HCT116 (cell line): ENCODE data around the gene SLC44A3. TPM values are rescaled to one million over a fixed set of nuclear protein-coding genes. Genes with fewer than 3 reads are reported as not detected.

Source experiments
- ATAC-seq: fragments of 200-7000 bp; cut with Tn5 transposase; 2 replicates; pipeline ENCODE4 v1.9.1; 2020; ENCODE audit warnings: mild to moderate bottlenecking, moderate library complexity
- BruUV-seq: library from RNA; stranded (reverse); fragments of 400-500 nt; replicated peaks from 2 replicates; lab custom pipeline; 2021; lab: Mats Ljungman, UMichigan
- CTCF ChIA-PET: fragments of 300-600 bp; sonication (Branson Sonifier 250); formaldehyde crosslinking; loops from one replicate; lab custom pipeline; 2021; ENCODE audit warnings: antibody characterized with exemption; lab: Charles Lee
- POLR2A ChIA-PET: fragments of 300-600, 350-600 bp; sonication (Branson Sonifier 250); formaldehyde crosslinking; loops from one replicate; lab custom pipeline; 2021; ENCODE audit warnings: antibody characterized with exemption; lab: Charles Lee
- RAD21 ChIA-PET, 2 experiments: fragments of 300-600 bp; sonication (Branson Sonifier 250); formaldehyde crosslinking; loops; one replicate each; lab custom pipeline; 2023; ENCODE audit warnings: low total read pairs in 2 of 2; ENCODE audit not compliant: uncharacterized antibody in 2 of 2, unreplicated experiment in 2 of 2, low non-redundant PET in 1 of 2; lab: Charles Lee
- DNase-seq: peaks from one replicate; pipeline ENCODE4 v3.0.0-alpha.2; 2010; ENCODE audit warnings: low read depth, low spot score
- H2AFZ ChIP-seq: fragments of 200-600 bp; shearing (Covaris generic), sonication (generic); 2 replicates; pipeline ENCODE4 v1.6.1; 2017; ENCODE audit warnings: low read depth, mixed run types, mixed read lengths, antibody characterized with exemption, low read length; ENCODE audit not compliant: poor library complexity, severe bottlenecking
- H3K27ac ChIP-seq: 2 replicates; pipeline ENCODE4 v1.5.1; 2012; ENCODE audit warnings: low read depth, low read length
- H3K27me3 ChIP-seq: fragments of 200-600 bp; sonication (generic); 2 replicates; pipeline ENCODE4 v1.6.1; 2016; ENCODE audit warnings: mixed run types, low read length, mixed read lengths; ENCODE audit not compliant: insufficient read depth
- H3K36me3 ChIP-seq, 2 experiments: fragments of 200-500 bp in 1 of 2; fragments of 200-600 bp in 1 of 2; sonication (Bioruptor generic) in 1 of 2; sonication (generic) in 1 of 2; 2 replicates each; pipeline versions ENCODE4 v1.5.1 to v1.6.1; 2014 to 2016; ENCODE audit warnings: low read length in 2 of 2, inconsistent platforms in 1 of 2, mixed read lengths in 1 of 2, mixed run types in 1 of 2; ENCODE audit not compliant: insufficient read depth in 2 of 2, control insufficient read depth in 1 of 2
- H3K4me1 ChIP-seq, 2 experiments: fragments of 200-600 bp in 1 of 2; sonication (generic) in 1 of 2; 2 replicates each; pipeline versions ENCODE4 v1.5.1 to v1.6.1; 2012 to 2017; ENCODE audit warnings: low read length in 2 of 2, inconsistent platforms in 1 of 2, mild to moderate bottlenecking in 1 of 2, mixed read lengths in 1 of 2, mixed run types in 1 of 2, moderate library complexity in 1 of 2; ENCODE audit not compliant: insufficient read depth in 2 of 2, control insufficient read depth in 1 of 2
- H3K4me2 ChIP-seq: fragments of 200-600 bp; sonication (generic); 2 replicates; pipeline ENCODE4 v1.6.1; 2017; ENCODE audit warnings: mixed run types, low read length, mixed read lengths
- H3K4me3 ChIP-seq, 2 experiments: fragments of 200-600 bp in 1 of 2; sonication (generic) in 1 of 2; replicated peaks in 1 of 2; 2 replicates each; pipeline ENCODE4 v1.5.1; 2011 to 2016; ENCODE audit warnings: low read length in 2 of 2, control low read depth in 1 of 2, low read depth in 1 of 2, mild to moderate bottlenecking in 1 of 2, mixed read lengths in 1 of 2, mixed run types in 1 of 2
- H3K79me2 ChIP-seq: fragments of 200-600 bp; sonication (generic); 2 replicates; pipeline ENCODE4 v1.6.1; 2017; ENCODE audit warnings: mild to moderate bottlenecking, mixed run types, low read length, moderate library complexity, mixed read lengths; ENCODE audit not compliant: insufficient read depth
- H3K9ac ChIP-seq: fragments of 200-600 bp; sonication (generic); 2 replicates; pipeline ENCODE4 v1.6.1; 2016; ENCODE audit warnings: low read length, mixed read lengths
- H3K9me2 ChIP-seq: fragments of 200-600 bp; sonication (generic), shearing (Covaris generic); 2 replicates; pipeline ENCODE4 v1.6.1; 2017; ENCODE audit warnings: mixed run types, mild to moderate bottlenecking, moderate library complexity; ENCODE audit not compliant: insufficient read depth
- H3K9me3 ChIP-seq, 2 experiments: fragments of 200-500 bp in 1 of 2; fragments of 200-600 bp in 1 of 2; sonication (Bioruptor generic) in 1 of 2; sonication (generic) in 1 of 2; 2 replicates each; pipeline ENCODE4 v1.6.1; 2014 to 2017; ENCODE audit warnings: low read length in 2 of 2, mixed read lengths in 2 of 2, inconsistent platforms in 1 of 2, low read depth in 1 of 2, mild to moderate bottlenecking in 1 of 2, mixed run types in 1 of 2, moderate library complexity in 1 of 2; ENCODE audit not compliant: control insufficient read depth in 1 of 2, insufficient read depth in 1 of 2
- H4K20me1 ChIP-seq: fragments of 200-600 bp; sonication (generic), shearing (Covaris generic); 2 replicates; pipeline ENCODE4 v1.6.1; 2017; ENCODE audit warnings: mixed run types, mild to moderate bottlenecking, moderate library complexity; ENCODE audit not compliant: insufficient read depth
- ATF3 ChIP-seq: IDR thresholded peaks from 2 replicates; pipeline ENCODE4 v1.6.1; 2012
- CBX3 ChIP-seq: IDR thresholded peaks from 2 replicates; pipeline ENCODE4 v1.6.1; 2012; ENCODE audit warnings: low read depth
- CEBPB ChIP-seq: IDR thresholded peaks from 2 replicates; pipeline ENCODE4 v1.6.1; 2012; ENCODE audit warnings: low read depth
- CTCF ChIP-seq, 3 experiments: fragments of 200-600 bp in 1 of 3; sonication (generic) in 1 of 3; IDR thresholded peaks in 2 of 3; conservative IDR thresholded peaks in 1 of 3; 2 replicates each; pipeline ENCODE4 v1.5.1; 2012 to 2017; ENCODE audit warnings: low read depth in 2 of 3, low read length in 2 of 3, antibody characterized with exemption in 1 of 3, borderline replicate concordance in 1 of 3, control low read depth in 1 of 3, mild to moderate bottlenecking in 1 of 3, mixed read lengths in 1 of 3, mixed run types in 1 of 3, moderate library complexity in 1 of 3; ENCODE audit not compliant: insufficient read depth in 1 of 3
- EGR1 ChIP-seq: IDR thresholded peaks from 2 replicates; pipeline ENCODE4 v1.6.1; 2012; ENCODE audit warnings: low read depth
- EZH2 ChIP-seq: fragments of 200-600 bp; sonication (generic); IDR thresholded peaks from 2 replicates; pipeline ENCODE4 v1.6.1; 2017; ENCODE audit warnings: antibody characterized with exemption, mixed run types
- FOSL1 ChIP-seq: IDR thresholded peaks from 2 replicates; pipeline ENCODE4 v1.6.1; 2012; ENCODE audit warnings: low read depth
- JUND ChIP-seq: IDR thresholded peaks from 2 replicates; pipeline ENCODE4 v1.6.1; 2012
- MAX ChIP-seq: IDR thresholded peaks from 2 replicates; pipeline ENCODE4 v1.6.1; 2012
- POLR2A ChIP-seq: IDR thresholded peaks from 2 replicates; pipeline ENCODE4 v1.7.0; 2011; ENCODE audit warnings: borderline replicate concordance; ENCODE audit not compliant: insufficient read depth, insufficient read length; ENCODE audit errors: extremely low read depth
- POLR2AphosphoS5 ChIP-seq: IDR thresholded peaks from 2 replicates; pipeline ENCODE4 v1.6.1; 2011; ENCODE audit warnings: mild to moderate bottlenecking, low read depth, low read length, moderate library complexity
- RAD21 ChIP-seq: IDR thresholded peaks from 2 replicates; pipeline ENCODE4 v1.6.1; 2012; ENCODE audit warnings: low read depth, mild to moderate bottlenecking
- SIN3A ChIP-seq: IDR thresholded peaks from 2 replicates; pipeline ENCODE4 v1.6.1; 2012; ENCODE audit warnings: low read depth
- SP1 ChIP-seq: IDR thresholded peaks from 2 replicates; pipeline ENCODE4 v1.6.1; 2012; ENCODE audit warnings: low read depth
- SRF ChIP-seq: IDR thresholded peaks from 2 replicates; pipeline ENCODE4 v1.6.1; 2012; ENCODE audit warnings: low read depth
- TCF7L2 ChIP-seq: IDR thresholded peaks from 2 replicates; pipeline ENCODE4 v1.7.0; 2011; ENCODE audit warnings: borderline replicate concordance, inconsistent platforms; ENCODE audit not compliant: insufficient read depth, insufficient read length; ENCODE audit errors: extremely low read depth
- YY1 ChIP-seq: IDR thresholded peaks from 2 replicates; pipeline ENCODE4 v1.6.1; 2011; ENCODE audit warnings: low read length, low read depth, moderate library complexity, mild to moderate bottlenecking; ENCODE audit not compliant: insufficient replicate concordance; ENCODE audit errors: extremely low read depth
- ZFX ChIP-seq: fragments of 450-650 bp; IDR thresholded peaks from 2 replicates; pipeline ENCODE4 v1.6.1; 2017
- ZNF274 ChIP-seq: fragments of 200-500 bp; sonication (Bioruptor generic); IDR thresholded peaks from 2 replicates; pipeline ENCODE4 v1.6.1; 2014; ENCODE audit warnings: mild to moderate bottlenecking, low read depth, low read length, inconsistent platforms
- intact Hi-C: fragments of 100-400 bp; cut with micrococcal nuclease; formaldehyde crosslinking; loops from 2 replicates; pipeline ENCODE4 v1.10.0; 2022
- total RNA-seq: library from RNA; stranded (reverse); gene quantifications from one replicate; pipeline ENCODE4 v1.2.1, GENCODE V29; 2021; ENCODE audit not compliant: unreplicated experiment

SLC44A3 gene
- total RNA-seq, 1 experiment from 2014 or later, result 9.6 TPM

GRCh38 chr1:94876362-94876761, 56.2 kb downstream of the SLC44A3 start:
- no peaks in the 10 kb centered on the region for H3K79me2 ChIP-seq
- ChIA-PET RAD21 (no interaction called here), POLR2A (no interaction called here), CTCF (no interaction called here)
- no peak overlapping the region for H3K4me3 ChIP-seq
- H3K27me3 ChIP-seq, result no peaks in the 10 kb centered on the region
- H3K36me3 ChIP-seq, result no peaks in the 10 kb centered on the region
- no TSS peak for BruUV-seq
- ATAC-seq, result no peak
- no peak for DNase-seq
- intact Hi-C loops, result no loop called here
- H2AFZ ChIP-seq, result no peak overlapping the region
- H3K9ac ChIP-seq, result no peak overlapping the region
- TF ChIP-seq RAD21, result no peak
- TF ChIP-seq JUND, result peak; percentile 36; the same call in 1 of the 2 replicates
- 0 out of 2 replicates have a peak, but pooled peaks have one; percentile 14 for TF ChIP-seq SP1
- 0 out of 2 replicates have a peak, but pooled peaks have one; percentile 16 for TF ChIP-seq SIN3A
- TF ChIP-seq FOSL1, result peak; percentile 28; the same call in 1 of the 2 replicates
- H3K27ac ChIP-seq, result no peak overlapping the region
- H4K20me1 ChIP-seq, result no peaks in the 10 kb centered on the region
- H3K9me2 ChIP-seq, result no peaks in the 10 kb centered on the region
- H3K4me2 ChIP-seq, result no peak overlapping the region
- H3K4me1 ChIP-seq, result peaks cover 0 to 8% of the 10 kb centered on the region in 2 experiments; a peak in 1 of 4 replicates
- H3K9me3 ChIP-seq, result no peaks in the 10 kb centered on the region

- Histone ChIP-seq H3K9ac (no peak overlapping the region), H3K9me2 (no peaks in the 10 kb centered on the region), H2AFZ (no peak overlapping the region), H3K27ac (no peak overlapping the region), H3K4me2 (no peak overlapping the region), H3K9me3 (no peaks in the 10 kb centered on the region), H3K4me1 (peaks cover 0 to 8% of the 10 kb centered on the region in 2 experiments; a peak in 1 of 4 replicates), H3K27me3 (no peaks in the 10 kb centered on the region), H3K36me3 (no peaks in the 10 kb centered on the region), H3K79me2 (no peaks in the 10 kb centered on the region)
- intact Hi-C loops, result no loop called here
- POLR2A ChIA-PET, result no interaction called here
- CTCF ChIA-PET, result no interaction called here
- BruUV-seq, result no TSS peak
- no peak for DNase-seq
- RAD21 ChIA-PET, result no interaction called here
- TF ChIP-seq SIN3A, result no peak
- TF ChIP-seq POLR2A, result no peak
- no peak for TF ChIP-seq EZH2
- no peak for TF ChIP-seq CBX3
- TF ChIP-seq ATF3, result no peak
- TF ChIP-seq CTCF (IDR thresholded peaks at IDR 0.05 in 2 of 3, conservative IDR thresholded peaks at IDR 0.05 in 1 of 3; ENCODE audit: borderline replicate concordance in 1 of 3, insufficient read depth in 1 of 3, low read depth in 2 of 3, low read length in 2 of 3), result no peak
- TF ChIP-seq CEBPB, result no peak
- TF ChIP-seq RAD21, result no peak
- no peak for TF ChIP-seq POLR2AphosphoS5
- TF ChIP-seq ZNF274, result no peak
- no peak for TF ChIP-seq ZFX
- no peak for TF ChIP-seq SRF
- no peak for TF ChIP-seq EGR1
- TF ChIP-seq TCF7L2, result no peak
- no peak for TF ChIP-seq JUND
- TF ChIP-seq YY1, result no peak
- TF ChIP-seq MAX, result no peak
- TF ChIP-seq, all 23 proteins: peak for 0
- no peak for ATAC-seq
- Histone ChIP-seq H4K20me1 (no peaks in the 10 kb centered on the region), H3K4me3 (no peak overlapping the region)
Observed at GRCh38 chr1:94878329-94878728, 58.2 kb downstream of the SLC44A3 start.
